Measurements from ENCODE around the gene CLN6. TPM values are rescaled to one million over a fixed set of nuclear protein-coding genes. Genes with fewer than 3 reads are reported as not detected.

The CLN6 gene
- total and polyA plus RNA-seq, 2 of the 4 experiments (the other 2 are of a cell fraction): 6.5 to 31.9 TPM

DNA sequence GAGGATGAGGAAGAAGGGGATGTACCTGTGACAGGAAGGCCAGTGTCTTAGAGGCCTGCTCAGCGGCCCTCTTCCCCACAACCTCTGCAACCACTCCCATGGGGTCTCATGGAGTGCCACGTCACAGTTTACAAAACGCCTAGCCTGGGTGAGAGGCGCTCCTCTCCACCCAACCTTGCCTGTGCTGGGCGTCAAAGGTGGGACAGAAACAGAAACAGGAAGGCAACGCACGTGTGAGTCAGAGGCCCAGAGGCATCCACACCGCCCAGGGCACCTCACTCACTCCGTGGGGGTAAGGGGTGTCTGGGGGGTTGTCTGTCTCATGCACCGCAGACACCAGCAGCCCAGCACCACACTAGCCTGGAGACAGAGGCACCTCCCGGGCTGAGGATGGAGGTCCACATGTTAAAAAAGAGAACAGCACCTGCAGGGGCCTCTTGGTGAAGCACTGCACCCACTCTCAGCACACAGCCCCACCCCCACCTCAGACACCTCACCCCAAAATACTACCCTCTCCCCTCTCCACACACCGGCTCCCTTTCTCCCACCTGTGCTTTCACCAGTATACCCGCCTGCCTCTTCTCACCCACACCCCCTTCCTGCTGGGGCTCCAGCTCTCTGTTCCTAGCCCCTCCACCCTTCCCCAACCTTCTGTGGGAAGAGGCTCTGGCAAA lies 19.7 kb downstream of the CLN6 start:
- TF ChIP-seq POLR2A (IDR thresholded peaks at IDR 0.05; ENCODE audit: low read depth, low read length) (no peak), FOS (IDR thresholded peaks at IDR 0.05; ENCODE audit: low read depth, low read length) (no peak), MAFK (IDR thresholded peaks at IDR 0.05; ENCODE audit: low read depth, low read length) (no peak), RFX5 (IDR thresholded peaks at IDR 0.05; ENCODE audit: low read depth, low read length) (no peak), BHLHE40 (IDR thresholded peaks at IDR 0.05; ENCODE audit: low read depth, low read length) (no peak), MAZ (IDR thresholded peaks at IDR 0.05; ENCODE audit: borderline replicate concordance, low read depth, low read length) (no peak), RAD21 (IDR thresholded peaks at IDR 0.05; ENCODE audit: low read length) (no peak), NFE2L2 (IDR thresholded peaks at IDR 0.05; ENCODE audit: low read depth, low read length) (no peak), MXI1 (IDR thresholded peaks at IDR 0.05; ENCODE audit: borderline replicate concordance, low read depth, low read length) (no peak), CEBPB (IDR thresholded peaks at IDR 0.05; ENCODE audit: low read depth, low read length) (no peak), SMC3 (IDR thresholded peaks at IDR 0.05; ENCODE audit: low read depth, low read length) (no peak), CHD1 (IDR thresholded peaks at IDR 0.05; ENCODE audit: low read depth, low read length) (no peak)
- TF ChIP-seq, protein P1, sequence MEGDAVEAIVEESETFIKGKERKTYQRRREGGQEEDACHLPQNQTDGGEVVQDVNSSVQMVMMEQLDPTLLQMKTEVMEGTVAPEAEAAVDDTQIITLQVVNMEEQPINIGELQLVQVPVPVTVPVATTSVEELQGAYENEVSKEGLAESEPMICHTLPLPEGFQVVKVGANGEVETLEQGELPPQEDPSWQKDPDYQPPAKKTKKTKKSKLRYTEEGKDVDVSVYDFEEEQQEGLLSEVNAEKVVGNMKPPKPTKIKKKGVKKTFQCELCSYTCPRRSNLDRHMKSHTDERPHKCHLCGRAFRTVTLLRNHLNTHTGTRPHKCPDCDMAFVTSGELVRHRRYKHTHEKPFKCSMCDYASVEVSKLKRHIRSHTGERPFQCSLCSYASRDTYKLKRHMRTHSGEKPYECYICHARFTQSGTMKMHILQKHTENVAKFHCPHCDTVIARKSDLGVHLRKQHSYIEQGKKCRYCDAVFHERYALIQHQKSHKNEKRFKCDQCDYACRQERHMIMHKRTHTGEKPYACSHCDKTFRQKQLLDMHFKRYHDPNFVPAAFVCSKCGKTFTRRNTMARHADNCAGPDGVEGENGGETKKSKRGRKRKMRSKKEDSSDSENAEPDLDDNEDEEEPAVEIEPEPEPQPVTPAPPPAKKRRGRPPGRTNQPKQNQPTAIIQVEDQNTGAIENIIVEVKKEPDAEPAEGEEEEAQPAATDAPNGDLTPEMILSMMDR (conservative IDR thresholded peaks at IDR 0.05; ENCODE audit: low read depth, low read length): no peak
- TF ChIP-seq, protein P2, sequence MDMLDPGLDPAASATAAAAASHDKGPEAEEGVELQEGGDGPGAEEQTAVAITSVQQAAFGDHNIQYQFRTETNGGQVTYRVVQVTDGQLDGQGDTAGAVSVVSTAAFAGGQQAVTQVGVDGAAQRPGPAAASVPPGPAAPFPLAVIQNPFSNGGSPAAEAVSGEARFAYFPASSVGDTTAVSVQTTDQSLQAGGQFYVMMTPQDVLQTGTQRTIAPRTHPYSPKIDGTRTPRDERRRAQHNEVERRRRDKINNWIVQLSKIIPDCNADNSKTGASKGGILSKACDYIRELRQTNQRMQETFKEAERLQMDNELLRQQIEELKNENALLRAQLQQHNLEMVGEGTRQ (IDR thresholded peaks at IDR 0.05; ENCODE audit: low read depth, low read length): no peak
- TF ChIP-seq, protein P3, sequence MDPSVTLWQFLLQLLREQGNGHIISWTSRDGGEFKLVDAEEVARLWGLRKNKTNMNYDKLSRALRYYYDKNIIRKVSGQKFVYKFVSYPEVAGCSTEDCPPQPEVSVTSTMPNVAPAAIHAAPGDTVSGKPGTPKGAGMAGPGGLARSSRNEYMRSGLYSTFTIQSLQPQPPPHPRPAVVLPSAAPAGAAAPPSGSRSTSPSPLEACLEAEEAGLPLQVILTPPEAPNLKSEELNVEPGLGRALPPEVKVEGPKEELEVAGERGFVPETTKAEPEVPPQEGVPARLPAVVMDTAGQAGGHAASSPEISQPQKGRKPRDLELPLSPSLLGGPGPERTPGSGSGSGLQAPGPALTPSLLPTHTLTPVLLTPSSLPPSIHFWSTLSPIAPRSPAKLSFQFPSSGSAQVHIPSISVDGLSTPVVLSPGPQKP (IDR thresholded peaks at IDR 0.05; ENCODE audit: borderline replicate concordance, low read depth, low read length): no peak
- Histone ChIP-seq H3K56ac (ENCODE audit: extremely low read depth, insufficient read depth, low read length) (no peak overlapping the region), H2AFZ (replicated peaks; ENCODE audit: low read length, poor library complexity) (no peak overlapping the region), H2AK9ac (replicated peaks; ENCODE audit: low read depth, low read length, poor library complexity) (peak overlapping the region; percentile 1), H4K8ac (ENCODE audit: low read depth in 2 of 2, low read length in 2 of 2) (no peak overlapping the region), H3K4me1 (ENCODE audit: control insufficient read depth, insufficient read depth, low read length) (peaks cover 6% of the 10 kb centered on the region; the same call in 1 of the 2 replicates), H4K91ac (ENCODE audit: insufficient read depth, low read depth, low read length) (no peak overlapping the region), H3K23ac (ENCODE audit: low read depth, low read length) (no peak overlapping the region), H3K79me1 (ENCODE audit: low read depth in 1 of 2, low read length in 2 of 2) (peaks cover 5 to 44% of the 10 kb centered on the region in 2 experiments; a peak in 3 of 4 replicates), H3K18ac (ENCODE audit: low read depth, low read length) (no peak overlapping the region), H2BK120ac (ENCODE audit: low read depth, low read length) (no peak overlapping the region), H2BK20ac (ENCODE audit: low read depth, low read length) (no peak overlapping the region), H3K36me3 (ENCODE audit: control insufficient read depth, insufficient read depth, low read length) (0 out of 2 replicates have a peak, but pooled peaks cover 2% of the 10 kb centered on the region), H2AK5ac (ENCODE audit: low read depth, low read length) (no peak overlapping the region), H3K27ac (ENCODE audit: insufficient read depth, low read length) (no peak overlapping the region), H3K9me3 (ENCODE audit: control insufficient read depth, insufficient read depth, low read length) (no peaks in the 10 kb centered on the region), H2BK15ac (ENCODE audit: low read depth, low read length) (no peak overlapping the region), H3K9me1 (ENCODE audit: insufficient read depth, low read length) (no peaks in the 10 kb centered on the region; the same call in 1 of the 2 replicates), H3K9ac (ENCODE audit: low read depth, low read length) (no peak overlapping the region), H3K4me3 (ENCODE audit: insufficient read depth, low read depth, low read length) (no peak overlapping the region), H2BK5ac (ENCODE audit: low read depth, low read length, poor library complexity, severe bottlenecking) (no peak overlapping the region), H3K27me3 (ENCODE audit: control insufficient read depth, insufficient read depth, low read length) (no peaks in the 10 kb centered on the region), H3K4ac (ENCODE audit: low read depth, low read length) (no peak overlapping the region), H3K14ac (replicated peaks; ENCODE audit: low read depth, low read length) (no peak overlapping the region), H4K5ac (ENCODE audit: low read depth, low read length) (no peak overlapping the region; the same call in 1 of the 2 replicates), H3K4me2 (ENCODE audit: low read depth, low read length) (no peak overlapping the region), H4K20me1 (ENCODE audit: insufficient read depth, low read length) (peaks cover 13% of the 10 kb centered on the region; the same call in 1 of the 2 replicates)
- POLR2A ChIA-PET (ENCODE audit: unreplicated experiment): no interaction called here
- dilution Hi-C loops (cut with HindIII; ENCODE audit: low sequenced_read_pairs, unreplicated experiment) (no loop called here), intact Hi-C loops (cut with micrococcal nuclease) (loop anchor here (2.0 kb wide), 2 partner anchors 347 to 369 kb away; partner anchors contain the start of gene RNU6-1), in situ Hi-C loops (cut with MboI; ENCODE audit: low sequenced_read_pairs) (no loop called here)
- BruUV-seq (replicated peaks): no TSS peak
- ATAC-seq (ENCODE audit: low read depth) (no peak), DNase-seq (no peak)
- 94% methylated on average over 3 of the region's 13 CpGs; no CpG with 5 or more reads in 1 of the 2 experiments for WGBS, 2 experiments (ENCODE audit: extremely low coverage in 2 of 2, insufficient read length in 1 of 2)
- CTCF ChIA-PET: interaction anchor here (0.6 to 1.1 kb wide), 2 partner anchors 15 to 675 kb away, joined by 3 to 4 read pairs; no protein-coding TSS in a partner anchor
